ENCODE data around the gene GALNTL6.

The GALNTL6 gene

DNA sequence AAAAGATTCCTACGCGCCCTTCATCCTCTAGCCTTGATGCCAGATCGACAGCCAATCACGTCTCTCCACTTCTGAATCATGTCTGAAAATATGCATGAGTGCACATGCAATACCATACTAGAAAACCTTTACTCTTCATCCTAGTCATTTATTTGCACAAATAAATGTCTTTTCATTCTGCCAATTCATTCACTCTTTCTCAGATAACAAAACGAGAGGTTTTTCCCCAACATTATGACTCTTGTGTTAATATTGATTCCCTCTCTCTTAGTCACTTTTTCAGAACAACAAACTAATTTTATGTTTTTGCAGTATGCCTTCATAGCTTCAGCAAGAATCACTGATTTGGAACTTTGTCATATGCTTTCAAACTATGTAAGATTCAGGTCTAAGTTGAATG lies 806.0 kb downstream of the GALNTL6 start:
- Histone ChIP-seq H3K27me3 (ENCODE audit: insufficient read depth, poor library complexity, severe bottlenecking) (no peaks in the 10 kb centered on the region), H3K27ac (replicated peaks) (no peak overlapping the region), H3K4me3 (replicated peaks; ENCODE audit: insufficient read depth, low read length) (no peak overlapping the region)
- no peak for TF ChIP-seq POLR2AphosphoS5 (IDR thresholded peaks at IDR 0.05; ENCODE audit: low read depth)
- no peak for DNase-seq (ENCODE audit: low read depth in 1 of 2, low spot score in 1 of 2)

DNA sequence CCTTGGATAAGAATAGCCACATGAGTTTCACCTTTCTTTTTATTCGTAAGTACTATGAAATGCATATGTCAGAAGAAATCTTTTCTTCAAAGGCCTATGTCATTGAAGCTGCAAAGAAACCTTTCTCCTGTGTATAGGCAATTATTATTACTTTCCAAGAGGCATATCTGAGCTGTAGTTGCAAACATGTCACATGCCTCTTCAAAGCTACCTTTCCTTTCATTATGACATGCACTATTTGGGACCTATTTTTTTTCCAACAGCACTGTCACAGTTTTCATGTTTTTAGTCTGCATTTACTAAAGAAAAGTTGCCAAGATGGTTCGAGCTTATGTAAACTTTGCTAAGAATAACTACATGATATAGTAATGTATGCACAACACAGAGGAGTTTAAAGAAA lies 806.6 kb downstream of the GALNTL6 start:
- no peak overlapping the region for H3K27ac ChIP-seq (replicated peaks)
- no peak for DNase-seq (ENCODE audit: low read depth in 1 of 2, low spot score in 1 of 2)
- no peaks in the 10 kb centered on the region for H3K27me3 ChIP-seq (ENCODE audit: insufficient read depth, poor library complexity, severe bottlenecking)
- TF ChIP-seq POLR2AphosphoS5 (IDR thresholded peaks at IDR 0.05; ENCODE audit: low read depth) (no peak), SPI1 (IDR thresholded peaks at IDR 0.05; ENCODE audit: borderline replicate concordance, low read depth) (no peak)
- TF ChIP-seq, protein P1, sequence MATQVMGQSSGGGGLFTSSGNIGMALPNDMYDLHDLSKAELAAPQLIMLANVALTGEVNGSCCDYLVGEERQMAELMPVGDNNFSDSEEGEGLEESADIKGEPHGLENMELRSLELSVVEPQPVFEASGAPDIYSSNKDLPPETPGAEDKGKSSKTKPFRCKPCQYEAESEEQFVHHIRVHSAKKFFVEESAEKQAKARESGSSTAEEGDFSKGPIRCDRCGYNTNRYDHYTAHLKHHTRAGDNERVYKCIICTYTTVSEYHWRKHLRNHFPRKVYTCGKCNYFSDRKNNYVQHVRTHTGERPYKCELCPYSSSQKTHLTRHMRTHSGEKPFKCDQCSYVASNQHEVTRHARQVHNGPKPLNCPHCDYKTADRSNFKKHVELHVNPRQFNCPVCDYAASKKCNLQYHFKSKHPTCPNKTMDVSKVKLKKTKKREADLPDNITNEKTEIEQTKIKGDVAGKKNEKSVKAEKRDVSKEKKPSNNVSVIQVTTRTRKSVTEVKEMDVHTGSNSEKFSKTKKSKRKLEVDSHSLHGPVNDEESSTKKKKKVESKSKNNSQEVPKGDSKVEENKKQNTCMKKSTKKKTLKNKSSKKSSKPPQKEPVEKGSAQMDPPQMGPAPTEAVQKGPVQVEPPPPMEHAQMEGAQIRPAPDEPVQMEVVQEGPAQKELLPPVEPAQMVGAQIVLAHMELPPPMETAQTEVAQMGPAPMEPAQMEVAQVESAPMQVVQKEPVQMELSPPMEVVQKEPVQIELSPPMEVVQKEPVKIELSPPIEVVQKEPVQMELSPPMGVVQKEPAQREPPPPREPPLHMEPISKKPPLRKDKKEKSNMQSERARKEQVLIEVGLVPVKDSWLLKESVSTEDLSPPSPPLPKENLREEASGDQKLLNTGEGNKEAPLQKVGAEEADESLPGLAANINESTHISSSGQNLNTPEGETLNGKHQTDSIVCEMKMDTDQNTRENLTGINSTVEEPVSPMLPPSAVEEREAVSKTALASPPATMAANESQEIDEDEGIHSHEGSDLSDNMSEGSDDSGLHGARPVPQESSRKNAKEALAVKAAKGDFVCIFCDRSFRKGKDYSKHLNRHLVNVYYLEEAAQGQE (IDR thresholded peaks at IDR 0.05; ENCODE audit: insufficient replicate concordance, low read depth): no peak
- TF ChIP-seq, protein P2, sequence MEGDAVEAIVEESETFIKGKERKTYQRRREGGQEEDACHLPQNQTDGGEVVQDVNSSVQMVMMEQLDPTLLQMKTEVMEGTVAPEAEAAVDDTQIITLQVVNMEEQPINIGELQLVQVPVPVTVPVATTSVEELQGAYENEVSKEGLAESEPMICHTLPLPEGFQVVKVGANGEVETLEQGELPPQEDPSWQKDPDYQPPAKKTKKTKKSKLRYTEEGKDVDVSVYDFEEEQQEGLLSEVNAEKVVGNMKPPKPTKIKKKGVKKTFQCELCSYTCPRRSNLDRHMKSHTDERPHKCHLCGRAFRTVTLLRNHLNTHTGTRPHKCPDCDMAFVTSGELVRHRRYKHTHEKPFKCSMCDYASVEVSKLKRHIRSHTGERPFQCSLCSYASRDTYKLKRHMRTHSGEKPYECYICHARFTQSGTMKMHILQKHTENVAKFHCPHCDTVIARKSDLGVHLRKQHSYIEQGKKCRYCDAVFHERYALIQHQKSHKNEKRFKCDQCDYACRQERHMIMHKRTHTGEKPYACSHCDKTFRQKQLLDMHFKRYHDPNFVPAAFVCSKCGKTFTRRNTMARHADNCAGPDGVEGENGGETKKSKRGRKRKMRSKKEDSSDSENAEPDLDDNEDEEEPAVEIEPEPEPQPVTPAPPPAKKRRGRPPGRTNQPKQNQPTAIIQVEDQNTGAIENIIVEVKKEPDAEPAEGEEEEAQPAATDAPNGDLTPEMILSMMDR (IDR thresholded peaks at IDR 0.05; ENCODE audit: insufficient read depth, low read length): no peak
- H3K4me3 ChIP-seq (replicated peaks; ENCODE audit: insufficient read depth, low read length): no peak overlapping the region

DNA sequence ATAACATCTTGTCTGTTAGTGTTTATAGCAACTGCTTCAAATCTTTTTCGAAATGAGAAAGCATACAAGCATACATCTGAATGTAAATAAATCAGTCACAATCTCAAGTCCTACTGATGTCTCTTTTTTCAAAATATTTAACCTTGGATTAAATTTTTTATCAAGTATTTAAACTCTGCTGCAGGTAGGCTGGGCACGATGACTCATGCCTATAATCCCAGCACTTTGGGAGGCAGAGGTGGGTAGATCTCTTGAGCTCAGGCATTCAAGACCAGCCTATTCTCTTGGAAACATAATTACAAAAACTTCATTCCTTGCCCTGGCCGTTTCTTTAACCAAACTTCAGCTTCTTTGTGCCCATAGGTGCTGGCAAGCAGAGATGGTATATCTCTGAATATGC lies 815.1 kb downstream of the GALNTL6 start:
- H3K27me3 ChIP-seq (ENCODE audit: insufficient read depth, poor library complexity, severe bottlenecking): no peaks in the 10 kb centered on the region
- no peak for DNase-seq (ENCODE audit: low read depth in 1 of 2, low spot score in 1 of 2)
- no peak overlapping the region for H3K27ac ChIP-seq (replicated peaks)
- H3K4me3 ChIP-seq (replicated peaks; ENCODE audit: insufficient read depth, low read length): no peak overlapping the region
- TF ChIP-seq SPI1 (IDR thresholded peaks at IDR 0.05; ENCODE audit: borderline replicate concordance, low read depth) (no peak), POLR2AphosphoS5 (IDR thresholded peaks at IDR 0.05; ENCODE audit: low read depth) (no peak)
- TF ChIP-seq, protein P2 (IDR thresholded peaks at IDR 0.05; ENCODE audit: insufficient read depth, low read length): no peak
- TF ChIP-seq, protein P1 (IDR thresholded peaks at IDR 0.05; ENCODE audit: insufficient replicate concordance, low read depth): no peak

DNA sequence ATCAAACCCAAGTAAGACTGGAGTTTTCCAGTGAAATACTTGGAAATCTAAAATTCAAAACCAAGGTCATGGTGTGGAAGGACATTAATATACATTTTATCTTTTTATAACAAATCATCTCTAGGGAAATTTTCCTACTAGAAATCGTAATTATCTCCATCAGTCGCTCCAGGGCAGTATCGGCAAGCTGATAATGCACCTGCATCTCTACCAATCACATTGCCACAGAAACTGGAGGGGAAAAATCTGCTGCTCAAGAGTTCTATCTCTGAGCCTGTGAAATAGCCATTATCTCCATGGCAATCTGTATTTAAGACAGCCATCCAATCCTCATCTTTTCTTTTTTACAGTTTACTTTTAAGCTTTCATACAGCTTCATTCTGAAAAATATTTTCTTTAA lies 817.1 kb downstream of the GALNTL6 start:
- Histone ChIP-seq H3K27ac (replicated peaks) (no peak overlapping the region), H3K4me3 (replicated peaks; ENCODE audit: insufficient read depth, low read length) (no peak overlapping the region), H3K27me3 (ENCODE audit: insufficient read depth, poor library complexity, severe bottlenecking) (no peaks in the 10 kb centered on the region)
- no peak for DNase-seq (ENCODE audit: low read depth in 1 of 2, low spot score in 1 of 2)
- TF ChIP-seq GABPA (IDR thresholded peaks at IDR 0.05; ENCODE audit: low read depth) (no peak), SPI1 (IDR thresholded peaks at IDR 0.05; ENCODE audit: borderline replicate concordance, low read depth) (no peak), POLR2AphosphoS5 (IDR thresholded peaks at IDR 0.05; ENCODE audit: low read depth) (no peak)
- TF ChIP-seq, protein P2 (IDR thresholded peaks at IDR 0.05; ENCODE audit: insufficient read depth, low read length): no peak
- TF ChIP-seq, protein P1 (IDR thresholded peaks at IDR 0.05; ENCODE audit: insufficient replicate concordance, low read depth): no peak

All from HL-60 (cell line).